ENCODE results near the gene MAFG. TPM values are rescaled to one million over a fixed set of nuclear protein-coding genes. Genes with fewer than 3 reads are reported as not detected.
A peak's percentile ranks its signal among the peaks of the same experiment; 100 is the strongest.

MAFG gene
- total and polyA plus RNA-seq, 2 of the 13 experiments (the other 11 are each of a cell fraction or from before 2014, with no cell fraction given), result 14.5 to 20.0 TPM

GRCh38 chr17:81927653-81928543, at the start of gene MAFG (continued):
- TF ChIP-seq, protein P1, sequence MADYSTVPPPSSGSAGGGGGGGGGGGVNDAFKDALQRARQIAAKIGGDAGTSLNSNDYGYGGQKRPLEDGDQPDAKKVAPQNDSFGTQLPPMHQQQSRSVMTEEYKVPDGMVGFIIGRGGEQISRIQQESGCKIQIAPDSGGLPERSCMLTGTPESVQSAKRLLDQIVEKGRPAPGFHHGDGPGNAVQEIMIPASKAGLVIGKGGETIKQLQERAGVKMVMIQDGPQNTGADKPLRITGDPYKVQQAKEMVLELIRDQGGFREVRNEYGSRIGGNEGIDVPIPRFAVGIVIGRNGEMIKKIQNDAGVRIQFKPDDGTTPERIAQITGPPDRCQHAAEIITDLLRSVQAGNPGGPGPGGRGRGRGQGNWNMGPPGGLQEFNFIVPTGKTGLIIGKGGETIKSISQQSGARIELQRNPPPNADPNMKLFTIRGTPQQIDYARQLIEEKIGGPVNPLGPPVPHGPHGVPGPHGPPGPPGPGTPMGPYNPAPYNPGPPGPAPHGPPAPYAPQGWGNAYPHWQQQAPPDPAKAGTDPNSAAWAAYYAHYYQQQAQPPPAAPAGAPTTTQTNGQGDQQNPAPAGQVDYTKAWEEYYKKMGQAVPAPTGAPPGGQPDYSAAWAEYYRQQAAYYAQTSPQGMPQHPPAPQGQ (CRISPR knock-in tag; IDR thresholded peaks at IDR 0.05; ENCODE audit: borderline replicate concordance), result no peak; the same call in 1 of the 2 replicates
- TF ChIP-seq MBNL3 (CRISPR knock-in tag; conservative IDR thresholded peaks at IDR 0.05), result no peak
- TF ChIP-seq HNRNPUL1 (IDR thresholded peaks at IDR 0.05; ENCODE audit: low read depth, low read length), result no peak
- TF ChIP-seq NFATC3 (CRISPR knock-in tag; IDR thresholded peaks at IDR 0.05), result 0 out of 2 replicates have a peak, but pooled peaks have one; percentile 12
- TF ChIP-seq ISL2 (CRISPR knock-in tag; IDR thresholded peaks at IDR 0.05), result no peak; the same call in none of the 2 replicates
- TF ChIP-seq DMTF1 (CRISPR knock-in tag; IDR thresholded peaks at IDR 0.05), result no peak
- TF ChIP-seq, protein P2, sequence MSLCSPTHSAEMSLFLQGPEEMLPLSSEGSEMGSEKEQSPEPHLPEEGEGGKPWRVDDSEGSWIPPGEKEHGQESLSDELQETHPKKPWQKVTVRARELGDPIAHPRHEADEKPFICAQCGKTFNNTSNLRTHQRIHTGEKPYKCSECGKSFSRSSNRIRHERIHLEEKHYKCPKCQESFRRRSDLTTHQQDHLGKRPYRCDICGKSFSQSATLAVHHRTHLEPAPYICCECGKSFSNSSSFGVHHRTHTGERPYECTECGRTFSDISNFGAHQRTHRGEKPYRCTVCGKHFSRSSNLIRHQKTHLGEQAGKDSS (CRISPR knock-in tag; IDR thresholded peaks at IDR 0.05; ENCODE audit: borderline replicate concordance, low read depth), result peak; percentile 89
- TF ChIP-seq, protein P3, sequence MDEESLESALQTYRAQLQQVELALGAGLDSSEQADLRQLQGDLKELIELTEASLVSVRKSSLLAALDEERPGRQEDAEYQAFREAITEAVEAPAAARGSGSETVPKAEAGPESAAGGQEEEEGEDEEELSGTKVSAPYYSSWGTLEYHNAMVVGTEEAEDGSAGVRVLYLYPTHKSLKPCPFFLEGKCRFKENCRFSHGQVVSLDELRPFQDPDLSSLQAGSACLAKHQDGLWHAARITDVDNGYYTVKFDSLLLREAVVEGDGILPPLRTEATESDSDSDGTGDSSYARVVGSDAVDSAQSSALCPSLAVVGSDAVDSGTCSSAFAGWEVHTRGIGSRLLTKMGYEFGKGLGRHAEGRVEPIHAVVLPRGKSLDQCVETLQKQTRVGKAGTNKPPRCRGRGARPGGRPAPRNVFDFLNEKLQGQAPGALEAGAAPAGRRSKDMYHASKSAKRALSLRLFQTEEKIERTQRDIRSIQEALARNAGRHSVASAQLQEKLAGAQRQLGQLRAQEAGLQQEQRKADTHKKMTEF (CRISPR knock-in tag; IDR thresholded peaks at IDR 0.05), result 0 out of 2 replicates have a peak, but pooled peaks have one; percentile 31
- peak; percentile 46; the same call in 1 of the 2 replicates for TF ChIP-seq ZMYM4 (CRISPR knock-in tag; IDR thresholded peaks at IDR 0.05)
- TF ChIP-seq, protein P4, sequence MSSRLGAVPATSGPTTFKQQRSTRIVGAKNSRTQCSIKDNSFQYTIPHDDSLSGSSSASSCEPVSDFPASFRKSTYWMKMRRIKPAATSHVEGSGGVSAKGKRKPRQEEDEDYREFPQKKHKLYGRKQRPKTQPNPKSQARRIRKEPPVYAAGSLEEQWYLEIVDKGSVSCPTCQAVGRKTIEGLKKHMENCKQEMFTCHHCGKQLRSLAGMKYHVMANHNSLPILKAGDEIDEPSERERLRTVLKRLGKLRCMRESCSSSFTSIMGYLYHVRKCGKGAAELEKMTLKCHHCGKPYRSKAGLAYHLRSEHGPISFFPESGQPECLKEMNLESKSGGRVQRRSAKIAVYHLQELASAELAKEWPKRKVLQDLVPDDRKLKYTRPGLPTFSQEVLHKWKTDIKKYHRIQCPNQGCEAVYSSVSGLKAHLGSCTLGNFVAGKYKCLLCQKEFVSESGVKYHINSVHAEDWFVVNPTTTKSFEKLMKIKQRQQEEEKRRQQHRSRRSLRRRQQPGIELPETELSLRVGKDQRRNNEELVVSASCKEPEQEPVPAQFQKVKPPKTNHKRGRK (CRISPR knock-in tag; IDR thresholded peaks at IDR 0.05), result no peak
- TF ChIP-seq NCOR1 (IDR thresholded peaks at IDR 0.05; ENCODE audit: borderline replicate concordance, low read length), result peak; percentile 31; the same call in 1 of the 2 replicates
- TF ChIP-seq SPEN (CRISPR knock-in tag; IDR thresholded peaks at IDR 0.05; ENCODE audit: low read depth), result peak; percentile 80
- TF ChIP-seq HNRNPLL (IDR thresholded peaks at IDR 0.05; ENCODE audit: low read depth, low read length, poor library complexity, severe bottlenecking), result peak; percentile 40
- TF ChIP-seq ZNF704 (CRISPR knock-in tag; IDR thresholded peaks at IDR 0.05; ENCODE audit: borderline replicate concordance), result peak; percentile 76; the same call in 1 of the 2 replicates
- TF ChIP-seq GMEB2 (CRISPR knock-in tag; IDR thresholded peaks at IDR 0.05; ENCODE audit: low read depth), result no peak; the same call in 1 of the 2 replicates

Data from HepG2 (cell line).